GM19397 (cell line): ENCODE data around the gene NPY4R2.
"Not testable (repeated sequence)": the region's sequence is repeated elsewhere in the genome, so short reads cannot be mapped to it uniquely, and the experiment has no call there.

Experiments
- ATAC-seq: cut with Tn5 transposase; IDR thresholded peaks from one replicate; pipeline ENCODE4 v1.9.1; 2021; ENCODE audit warnings: mild to moderate bottlenecking, moderate library complexity; ENCODE audit not compliant: unreplicated experiment

Gene NPY4R2

GRCh38 chr10:47928225-47928624 lies 9.8 kb downstream of the NPY4R2 start:
- ATAC-seq = not testable (repeated sequence)

- not testable (repeated sequence) for ATAC-seq
These were observed 14.4 kb downstream of the NPY4R2 start for GRCh38 chr10:47932824-47933223.

GRCh38 chr10:47933462-47933861 lies 15.0 kb downstream of the NPY4R2 start:
- ATAC-seq = not testable (repeated sequence)

- ATAC-seq = not testable (repeated sequence)
These were observed 18.3 kb downstream of the NPY4R2 start for GRCh38 chr10:47936772-47937228.

GRCh38 chr10:47937634-47938033 lies 19.2 kb downstream of the NPY4R2 start:
- not testable (repeated sequence) for ATAC-seq

GRCh38 chr10:47940821-47941220 lies 22.4 kb downstream of the NPY4R2 start:
- ATAC-seq = not testable (repeated sequence)

- ATAC-seq = not testable (repeated sequence)
These were observed 22.9 kb downstream of the NPY4R2 start for GRCh38 chr10:47941379-47941778.

GRCh38 chr10:47942351-47943019 lies 24.0 kb downstream of the NPY4R2 start:
- ATAC-seq = not testable (repeated sequence)

GRCh38 chr10:47943328-47943727 lies 24.9 kb downstream of the NPY4R2 start:
- not testable (repeated sequence) for ATAC-seq

GRCh38 chr10:47947424-47947823 lies 29.0 kb downstream of the NPY4R2 start:
- ATAC-seq = not testable (repeated sequence)

GRCh38 chr10:47957158-47957557 lies 38.7 kb downstream of the NPY4R2 start:
- ATAC-seq = not testable (repeated sequence)

GRCh38 chr10:47959677-47960076 lies 41.2 kb downstream of the NPY4R2 start:
- ATAC-seq = not testable (repeated sequence)

- not testable (repeated sequence) for ATAC-seq
These were observed 42.2 kb downstream of the NPY4R2 start for GRCh38 chr10:47960699-47961098.

GRCh38 chr10:47962785-47963184 lies 44.3 kb downstream of the NPY4R2 start:
- not testable (repeated sequence) for ATAC-seq

GRCh38 chr10:47964280-47965063 lies 46.0 kb downstream of the NPY4R2 start:
- ATAC-seq = not testable (repeated sequence)

GRCh38 chr10:47968988-47969387 lies 50.5 kb downstream of the NPY4R2 start:
- peak; percentile 89 for ATAC-seq

GRCh38 chr10:47970047-47970446 lies 51.6 kb downstream of the NPY4R2 start:
- ATAC-seq = not testable (repeated sequence)

- not testable (repeated sequence) for ATAC-seq
These were observed 53.1 kb downstream of the NPY4R2 start for GRCh38 chr10:47971598-47971997.

GRCh38 chr10:47972077-47972476 lies 53.6 kb downstream of the NPY4R2 start:
- not testable (repeated sequence) for ATAC-seq
